Right lobe of liver (tissue), 6 donors: ENCODE results near the gene TRIM63. TPM values are rescaled to one million over a fixed set of nuclear protein-coding genes. Genes with fewer than 3 reads are reported as not detected.

Experiments used
- ATAC-seq, 4 donors: fragments of 200-7000 bp; cut with Tn5 transposase; one replicate each; pipeline ENCODE4 v1.9.1; 2020; ENCODE audit warnings: mild to moderate bottlenecking in 4 of 4, moderate library complexity in 4 of 4
- DNase-seq, 3 donors: peaks; one replicate each; pipeline ENCODE4 v3.0.0-alpha.2; 2020
- H3K27ac ChIP-seq, 3 donors: fragments of 200-600 bp; one replicate each; pipeline ENCODE4 v1.8.0; 2022
- H3K27me3 ChIP-seq, 2 donors: fragments of 200-600 bp; one replicate each; pipeline ENCODE4 v1.8.0; 2022
- H3K36me3 ChIP-seq, 4 donors: fragments of 200-600 bp; sonication (generic) in 1 of 4; one replicate each; pipeline versions ENCODE4 v1.5.1 to v1.8.0; 2017 to 2022; ENCODE audit warnings: control low read depth in 1 of 4
- H3K4me1 ChIP-seq, 4 donors: fragments of 200-600 bp; sonication (generic) in 1 of 4; one replicate each; pipeline versions ENCODE4 v1.5.1 to v1.8.0; 2017 to 2022; ENCODE audit warnings: control low read depth in 1 of 4
- H3K4me3 ChIP-seq, 3 donors: fragments of 200-600 bp; one replicate each; pipeline ENCODE4 v1.8.0; 2022
- H3K9me3 ChIP-seq, 4 donors: fragments of 200-600 bp; sonication (generic) in 1 of 4; one replicate each; pipeline versions ENCODE4 v1.5.1 to v1.8.0; 2017 to 2022; ENCODE audit warnings: control low read depth in 1 of 4
- CTCF ChIP-seq, 4 donors: fragments of 200-600 bp in 3 of 4; fragments of 450-650 bp in 1 of 4; IDR thresholded peaks; one replicate each; pipeline versions ENCODE4 v1.5.1 to v1.8.0; 2016 to 2022; ENCODE audit warnings: antibody characterized with exemption in 4 of 4, mild to moderate bottlenecking in 2 of 4
- POLR2A ChIP-seq: fragments of 450-650 bp; IDR thresholded peaks from one replicate; pipeline ENCODE4 v1.6.1; 2017; ENCODE audit warnings: antibody characterized with exemption, mild to moderate bottlenecking
- WGBS: methylation state at CpG from one replicate; pipeline ENCODE4 v1.1.6; 2018; ENCODE audit warnings: low coverage, low lambda C conversion rate; ENCODE audit not compliant: insufficient coverage; ENCODE audit errors: missing lambda C conversion rate; 5-methylcytosine and 5-hydroxymethylcytosine counted together
- intact Hi-C, 2 donors: fragments of 100-400 bp; cut with DNase I; formaldehyde crosslinking; loops; one replicate each; pipeline versions ENCODE4 v1.11.2 to v1.14.1; 2022
- total RNA-seq, 6 experiments: library from RNA; depleted of rRNA in 2 of 6; stranded (reverse); fragments of >200 nt in 2 of 6; fragmentation: NEBNext Ultra II Directional in 3 of 6; extraction: Animal tissue kit (Norgen Biotek cat#: 25700) in 3 of 6; gene quantifications; one replicate each; pipeline versions ENCODE4 v1.1.0 to v1.2.4, GENCODE V29; 2016 to 2023
- donor health status: DM: no; HTN: yes; CAD: no.
- donor health status: DM: no; HTN: no; CAD: no.
- donor health status: DM: no; HTN: no; CAD: no.
- donor health status: DM: no; HTN: yes; CAD: no.
- donor health status: DM: no; HTN: yes; CAD: no.

TRIM63 gene
- total RNA-seq, 6 experiments from 2014 or later, result 0.18 to 3.5 (median 0.49) TPM; not detected in 3

GRCh38 chr1:26035203-26035958, 32.0 kb downstream of the TRIM63 start:
- peak overlapping the region; percentile 43 to 59 (median 56) for H3K27ac ChIP-seq
- peak overlapping the region; percentile 75 to 90 (median 82) for H3K4me3 ChIP-seq
- H3K36me3 ChIP-seq, result no peaks in the 10 kb centered on the region
- H3K9me3 ChIP-seq, result no peaks in the 10 kb centered on the region
- H3K27me3 ChIP-seq, result no peaks in the 10 kb centered on the region
- no peak for TF ChIP-seq CTCF (IDR thresholded peaks at IDR 0.05)
- TF ChIP-seq POLR2A, result peak; percentile 55
- no peaks in the 10 kb centered on the region for H3K4me1 ChIP-seq
- peak; percentile 95 to 97 (median 96) for ATAC-seq
- DNase-seq, result peak; percentile 96
- intact Hi-C loops, result loop anchor here in 1 of 2 donors (10.0 kb wide), 1 partner anchor 119 kb away; the partner anchor contains the start of gene FAM110D
- WGBS, result 0% methylated on average over 12 of the region's 60 CpGs

GRCh38 chr1:26034504-26035202, 32.8 kb downstream of the TRIM63 start:
- ATAC-seq (no peak), DNase-seq (no peak)
- H3K4me3 ChIP-seq, result peak overlapping the region; percentile 75 to 90 (median 82)
- no peak for TF ChIP-seq POLR2A
- no peak for TF ChIP-seq CTCF (IDR thresholded peaks at IDR 0.05)
- H3K27me3 ChIP-seq, result no peaks in the 10 kb centered on the region
- no peaks in the 10 kb centered on the region for H3K4me1 ChIP-seq
- WGBS, result 11% methylated on average over 4 of the region's 15 CpGs
- intact Hi-C loops, result loop anchor here (5.0 to 10.0 kb wide), 2 partner anchors 113 to 120 kb away; partner anchors contain the start of gene FAM110D (in 1 of the 2)
- H3K36me3 ChIP-seq, result no peaks in the 10 kb centered on the region
- no peaks in the 10 kb centered on the region for H3K9me3 ChIP-seq
- H3K27ac ChIP-seq, result no peak overlapping the region

GRCh38 chr1:26032656-26033357, 34.6 kb downstream of the TRIM63 start:
- Histone ChIP-seq H3K4me3 (no peak overlapping the region), H3K36me3 (no peaks in the 10 kb centered on the region), H3K27me3 (no peaks in the 10 kb centered on the region), H3K4me1 (no peaks in the 10 kb centered on the region), H3K27ac (no peak overlapping the region), H3K9me3 (no peaks in the 10 kb centered on the region)
- DNase-seq (no peak), ATAC-seq (no peak)
- intact Hi-C loops, result loop anchor here (5.0 to 10.0 kb wide), 2 partner anchors 114 to 122 kb away; partner anchors contain the start of gene FAM110D (in 1 of the 2)
- WGBS, result 74% methylated on average over 7 of the region's 12 CpGs
- TF ChIP-seq POLR2A (no peak), CTCF (IDR thresholded peaks at IDR 0.05) (no peak)

GRCh38 chr1:26031611-26032220, 35.7 kb downstream of the TRIM63 start:
- intact Hi-C loops, result loop anchor here (5.0 to 10.0 kb wide), 2 partner anchors 116 to 123 kb away; partner anchors contain the start of gene FAM110D (in 1 of the 2)
- H3K36me3 ChIP-seq, result no peaks in the 10 kb centered on the region
- no peak for DNase-seq
- WGBS, result 57% methylated on average over 2 of the region's 3 CpGs
- no peaks in the 10 kb centered on the region for H3K4me1 ChIP-seq
- no peak for ATAC-seq
- H3K27me3 ChIP-seq, result no peaks in the 10 kb centered on the region
- TF ChIP-seq CTCF (IDR thresholded peaks at IDR 0.05), result no peak
- no peak for TF ChIP-seq POLR2A
- H3K9me3 ChIP-seq, result no peaks in the 10 kb centered on the region
- no peak overlapping the region for H3K4me3 ChIP-seq
- no peak overlapping the region for H3K27ac ChIP-seq
